Progenitor cell of endocrine pancreas (in vitro differentiated cells): ENCODE measurements around the gene HOXD12. TPM values are rescaled to one million over a fixed set of nuclear protein-coding genes. Genes with fewer than 3 reads are reported as not detected.
A peak's percentile ranks its signal among the peaks of the same experiment; 100 is the strongest.

Experiments used
- DNase-seq: peaks from one replicate; pipeline ENCODE4 v3.0.0; 2021; ENCODE audit warnings: low spot score; ENCODE audit not compliant: unreplicated experiment
- H3K27ac Mint-ChIP-seq: 2 replicates; pipeline ENCODE4 v1.8.0; 2021; ENCODE audit warnings: mild to moderate bottlenecking, moderate library complexity, mixed read lengths
- H3K27me3 Mint-ChIP-seq: 2 replicates; pipeline ENCODE4 v1.8.0; 2021; ENCODE audit warnings: mixed read lengths
- H3K36me3 Mint-ChIP-seq: 2 replicates; pipeline ENCODE4 v1.8.0; 2022; ENCODE audit warnings: mixed read lengths; ENCODE audit not compliant: insufficient read depth
- H3K4me1 Mint-ChIP-seq: 2 replicates; pipeline ENCODE4 v1.8.0; 2021; ENCODE audit warnings: low read depth, mixed read lengths
- H3K4me3 Mint-ChIP-seq: 2 replicates; pipeline ENCODE4 v1.8.0; 2021; ENCODE audit warnings: low read depth, mild to moderate bottlenecking, moderate library complexity, mixed read lengths
- H3K9me3 Mint-ChIP-seq: 2 replicates; pipeline ENCODE4 v1.8.0; 2021; ENCODE audit warnings: low read depth, mixed read lengths
- total RNA-seq: library from RNA; stranded (reverse); gene quantifications from 2 replicates; pipeline ENCODE4 v1.2.1, GENCODE V29; 2021
- TF ChIP-seq, protein P1 (sequence below): fragments of 200-600 bp; sonication (generic); IDR thresholded peaks from one replicate; pipeline ENCODE4 v1.5.0; 2021; ENCODE audit warnings: antibody characterized with exemption, mild to moderate bottlenecking; ENCODE audit not compliant: unreplicated experiment

The HOXD12 gene
- total RNA-seq, 1 donor from 2014 or later: not detected

DNA sequence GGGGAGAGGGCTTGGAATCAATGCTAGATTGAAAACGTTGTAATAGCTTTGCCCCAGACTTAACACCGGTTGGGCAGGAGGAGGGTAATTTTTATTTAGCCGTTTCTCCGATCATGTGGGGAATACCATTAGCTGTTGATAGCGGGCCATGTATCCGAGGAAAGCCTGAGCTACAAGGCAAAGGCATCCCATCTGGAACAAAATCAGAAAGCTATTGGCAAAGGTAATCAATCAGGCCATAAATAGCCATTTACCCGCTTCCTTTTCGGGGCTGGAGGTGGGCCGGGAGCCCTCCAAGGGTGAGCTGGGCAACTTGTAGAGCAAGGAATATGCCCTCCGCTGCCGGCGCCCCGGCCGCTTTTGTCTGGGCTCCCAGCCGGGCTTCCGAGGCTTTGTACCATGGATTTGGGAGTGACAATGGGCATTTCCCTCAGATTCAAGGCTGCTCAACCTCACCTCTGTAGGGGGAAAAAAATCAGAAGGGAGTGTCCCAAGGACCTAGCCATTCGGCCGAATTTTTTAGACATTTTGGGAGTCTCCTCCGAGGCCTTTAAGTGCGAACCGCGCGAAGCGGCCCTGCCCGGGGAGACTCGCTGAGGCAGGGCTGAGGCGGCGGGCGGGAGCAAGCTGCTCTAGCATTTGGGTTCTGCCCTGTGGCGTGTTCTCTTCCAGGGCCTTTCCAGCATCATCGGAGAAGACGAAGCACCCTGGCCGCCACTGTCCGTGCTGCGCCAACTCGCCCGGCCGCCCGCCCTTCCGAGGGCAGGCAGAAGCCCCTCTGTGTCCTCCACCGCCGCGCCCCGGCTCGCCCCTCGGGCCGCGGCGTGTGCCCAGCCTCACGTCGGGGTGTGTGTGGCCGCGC, 21.8 kb downstream of the HOXD12 start:
- H3K27me3 Mint-ChIP-seq: peaks cover 92% of the 10 kb centered on the region
- H3K4me1 Mint-ChIP-seq: no peaks in the 10 kb centered on the region
- H3K4me3 Mint-ChIP-seq: no peak overlapping the region
- no peaks in the 10 kb centered on the region for H3K9me3 Mint-ChIP-seq
- no peak overlapping the region for H3K27ac Mint-ChIP-seq
- H3K36me3 Mint-ChIP-seq: no peaks in the 10 kb centered on the region
- DNase-seq: no peak
- TF ChIP-seq, protein P1, sequence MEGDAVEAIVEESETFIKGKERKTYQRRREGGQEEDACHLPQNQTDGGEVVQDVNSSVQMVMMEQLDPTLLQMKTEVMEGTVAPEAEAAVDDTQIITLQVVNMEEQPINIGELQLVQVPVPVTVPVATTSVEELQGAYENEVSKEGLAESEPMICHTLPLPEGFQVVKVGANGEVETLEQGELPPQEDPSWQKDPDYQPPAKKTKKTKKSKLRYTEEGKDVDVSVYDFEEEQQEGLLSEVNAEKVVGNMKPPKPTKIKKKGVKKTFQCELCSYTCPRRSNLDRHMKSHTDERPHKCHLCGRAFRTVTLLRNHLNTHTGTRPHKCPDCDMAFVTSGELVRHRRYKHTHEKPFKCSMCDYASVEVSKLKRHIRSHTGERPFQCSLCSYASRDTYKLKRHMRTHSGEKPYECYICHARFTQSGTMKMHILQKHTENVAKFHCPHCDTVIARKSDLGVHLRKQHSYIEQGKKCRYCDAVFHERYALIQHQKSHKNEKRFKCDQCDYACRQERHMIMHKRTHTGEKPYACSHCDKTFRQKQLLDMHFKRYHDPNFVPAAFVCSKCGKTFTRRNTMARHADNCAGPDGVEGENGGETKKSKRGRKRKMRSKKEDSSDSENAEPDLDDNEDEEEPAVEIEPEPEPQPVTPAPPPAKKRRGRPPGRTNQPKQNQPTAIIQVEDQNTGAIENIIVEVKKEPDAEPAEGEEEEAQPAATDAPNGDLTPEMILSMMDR: no peak

DNA sequence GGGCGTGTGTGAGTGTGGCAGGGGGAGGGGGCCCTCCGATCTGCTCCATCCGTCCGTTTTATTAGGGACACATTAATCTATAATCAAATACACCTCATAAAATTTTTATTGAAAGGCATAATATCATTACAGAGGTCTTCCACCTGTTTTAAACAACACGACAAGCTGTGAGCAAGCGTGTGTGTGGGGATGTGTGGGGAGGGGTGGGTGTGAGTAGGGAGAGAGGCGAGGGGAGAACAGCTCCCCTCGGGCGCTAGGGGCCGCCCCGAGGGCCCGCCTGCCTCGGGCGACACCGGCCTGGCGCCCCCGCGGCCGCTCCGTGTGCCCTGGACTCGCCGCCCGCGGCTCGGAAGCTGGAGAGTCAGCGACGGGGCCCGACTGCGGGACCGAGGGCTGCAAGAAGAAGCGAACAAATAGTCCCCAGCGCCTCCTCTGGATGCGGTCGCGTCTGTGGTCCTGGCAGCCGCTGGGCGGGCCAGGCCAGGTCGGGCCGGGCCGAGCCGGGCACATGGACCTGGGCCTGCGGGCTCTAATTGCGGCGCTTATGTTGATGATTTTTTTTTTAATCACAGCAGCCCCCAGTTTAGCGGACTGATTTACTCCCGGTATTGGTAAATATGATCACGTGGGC, 22.6 kb downstream of the HOXD12 start:
- TF ChIP-seq, protein P1: no peak
- H3K36me3 Mint-ChIP-seq: no peaks in the 10 kb centered on the region
- H3K9me3 Mint-ChIP-seq: no peaks in the 10 kb centered on the region
- no peaks in the 10 kb centered on the region for H3K4me1 Mint-ChIP-seq
- no peak for DNase-seq
- H3K27ac Mint-ChIP-seq: no peak overlapping the region
- H3K27me3 Mint-ChIP-seq: peaks cover 92% of the 10 kb centered on the region
- peak overlapping the region; percentile 61 for H3K4me3 Mint-ChIP-seq

DNA sequence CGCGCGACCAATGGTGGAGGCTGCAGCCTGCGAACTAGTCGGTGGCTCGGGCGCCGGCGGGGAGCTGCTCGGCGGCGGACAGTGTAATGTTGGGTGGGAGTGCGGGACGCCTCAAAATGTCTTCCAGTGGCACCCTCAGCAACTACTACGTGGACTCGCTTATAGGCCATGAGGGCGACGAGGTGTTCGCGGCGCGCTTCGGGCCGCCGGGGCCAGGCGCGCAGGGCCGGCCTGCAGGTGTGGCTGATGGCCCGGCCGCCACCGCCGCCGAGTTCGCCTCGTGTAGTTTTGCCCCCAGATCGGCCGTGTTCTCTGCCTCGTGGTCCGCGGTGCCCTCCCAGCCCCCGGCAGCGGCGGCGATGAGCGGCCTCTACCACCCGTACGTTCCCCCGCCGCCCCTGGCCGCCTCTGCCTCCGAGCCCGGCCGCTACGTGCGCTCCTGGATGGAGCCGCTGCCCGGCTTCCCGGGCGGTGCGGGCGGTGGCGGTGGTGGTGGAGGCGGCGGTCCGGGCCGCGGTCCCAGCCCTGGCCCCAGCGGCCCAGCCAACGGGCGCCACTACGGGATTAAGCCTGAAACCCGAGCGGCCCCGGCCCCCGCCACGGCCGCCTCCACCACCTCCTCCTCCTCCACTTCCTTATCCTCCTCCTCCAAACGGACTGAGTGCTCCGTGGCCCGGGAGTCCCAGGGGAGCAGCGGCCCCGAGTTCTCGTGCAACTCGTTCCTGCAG, 23.3 kb downstream of the HOXD12 start, which contains the start of gene HOXD9:
TSS of gene HOXD9 (plus strand) at position 37 of the 728 bp plus-strand sequence. CDS start at position 87, 50 bp downstream.
- Mint-ChIP-seq H3K27me3 (peaks cover 92% of the 10 kb centered on the region), H3K27ac (no peak within 1 kb of the TSS), H3K4me3 (peak within 1 kb of the TSS; percentile 61), H3K4me1 (no peaks in the 10 kb centered on the region), H3K36me3 (no peaks in the 10 kb centered on the region), H3K9me3 (no peaks in the 10 kb centered on the region)
- TF ChIP-seq, protein P1: no peak
- no peak for DNase-seq

DNA sequence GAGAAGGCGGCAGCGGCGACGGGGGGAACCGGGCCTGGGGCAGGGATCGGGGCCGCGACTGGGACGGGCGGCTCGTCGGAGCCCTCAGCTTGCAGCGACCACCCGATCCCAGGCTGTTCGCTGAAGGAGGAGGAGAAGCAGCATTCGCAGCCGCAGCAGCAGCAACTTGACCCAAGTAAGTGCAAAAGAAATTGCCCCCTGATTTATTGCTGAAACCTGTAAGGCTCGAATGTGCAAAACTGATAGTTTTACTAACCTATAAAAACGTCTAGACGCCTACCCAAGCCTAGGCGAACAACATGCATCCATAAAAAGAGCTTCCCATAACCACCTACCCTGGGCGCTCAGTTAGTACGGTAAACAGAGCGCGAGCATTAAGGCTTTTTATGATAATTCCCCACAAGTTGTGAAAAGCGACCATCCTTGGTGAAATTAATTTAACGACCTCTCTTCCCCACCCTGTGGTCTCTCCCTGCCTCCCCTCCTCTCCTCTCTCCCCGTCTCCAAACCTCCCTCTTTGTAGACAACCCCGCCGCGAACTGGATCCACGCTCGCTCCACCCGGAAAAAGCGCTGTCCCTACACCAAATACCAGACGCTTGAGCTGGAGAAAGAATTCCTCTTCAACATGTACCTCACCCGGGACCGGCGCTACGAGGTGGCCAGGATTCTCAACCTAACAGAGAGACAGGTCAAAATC, 24.0 kb downstream of the HOXD12 start:
- no peaks in the 10 kb centered on the region for H3K36me3 Mint-ChIP-seq
- H3K4me1 Mint-ChIP-seq: no peaks in the 10 kb centered on the region
- no peak overlapping the region for H3K27ac Mint-ChIP-seq
- no peak for DNase-seq
- no peaks in the 10 kb centered on the region for H3K9me3 Mint-ChIP-seq
- H3K4me3 Mint-ChIP-seq: peak overlapping the region; percentile 12
- TF ChIP-seq, protein P1: no peak
- peaks cover 92% of the 10 kb centered on the region for H3K27me3 Mint-ChIP-seq
